ENCODE measurements around the gene PTPRC.

Gene PTPRC

DNA sequence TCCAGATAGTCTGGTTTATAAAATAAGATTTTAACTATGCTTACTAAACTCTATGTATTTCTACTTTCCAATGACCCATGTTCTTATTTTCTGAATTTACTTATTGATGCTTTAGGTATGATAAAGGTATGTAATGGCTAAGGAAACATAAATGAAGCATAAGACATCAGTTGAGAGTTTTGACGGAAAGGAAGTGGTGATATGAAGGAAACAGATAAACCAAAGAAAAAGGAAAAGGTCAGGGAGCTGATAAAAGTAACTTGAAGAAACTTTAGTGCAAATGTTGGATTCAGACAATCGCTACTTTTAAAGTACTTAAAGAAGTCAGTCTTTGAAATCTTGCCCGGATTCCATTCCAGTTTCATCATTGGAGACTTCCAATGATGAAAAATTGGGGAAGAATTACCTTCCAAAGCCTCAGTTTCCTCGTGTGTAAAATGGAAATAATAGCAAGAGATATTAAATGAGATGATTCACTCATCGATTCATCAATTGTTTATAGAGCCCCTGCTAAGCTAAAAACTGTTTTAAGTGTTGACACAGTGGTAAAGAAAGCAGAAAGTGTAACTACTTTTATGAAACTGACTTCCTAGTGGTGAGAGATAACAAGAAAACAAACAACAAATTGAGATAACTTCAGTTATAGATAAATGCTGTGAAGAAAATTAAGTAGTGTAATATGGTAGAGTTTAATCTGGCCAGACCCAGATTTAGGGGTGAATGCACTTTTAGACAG lies 10.6 kb downstream of the PTPRC start:
- Histone ChIP-seq H3K9me3 (ENCODE audit: control insufficient read depth, low read length) (no peaks in the 10 kb centered on the region), H3K9ac (ENCODE audit: low read length) (no peak overlapping the region), H3K36me3 (ENCODE audit: control insufficient read depth, insufficient read depth, low read length, severe bottlenecking) (no peaks in the 10 kb centered on the region), H3K4me3 (ENCODE audit: low read length) (no peak overlapping the region), H3K27me3 (replicated peaks; ENCODE audit: control insufficient read depth, insufficient read depth, low read length) (no peaks in the 10 kb centered on the region), H3K4me1 (ENCODE audit: control insufficient read depth, insufficient read depth, low read length) (no peaks in the 10 kb centered on the region)
- no peak for DNase-seq (ENCODE audit: low read depth)

DNA sequence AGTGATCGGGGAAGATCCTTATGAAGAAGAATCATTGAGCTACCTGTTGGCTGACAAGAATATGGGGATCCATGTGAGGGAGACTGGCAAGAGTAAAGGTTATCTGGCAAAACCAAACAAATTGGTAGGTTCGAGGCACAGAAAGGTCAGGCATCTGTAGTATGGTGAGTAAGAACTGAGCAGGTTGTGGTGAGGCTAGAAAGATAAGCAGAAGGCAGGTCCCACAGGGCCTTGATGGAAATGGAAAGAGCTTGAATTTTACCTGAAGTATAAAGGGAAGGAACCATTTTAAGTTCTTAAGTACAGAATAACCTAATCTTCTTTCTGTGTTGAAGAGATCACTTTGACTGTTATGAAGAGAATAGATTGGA lies 11.1 kb downstream of the PTPRC start:
- H3K4me1 ChIP-seq (ENCODE audit: control insufficient read depth, insufficient read depth, low read length), result no peaks in the 10 kb centered on the region
- no peak for DNase-seq (ENCODE audit: low read depth)
- no peaks in the 10 kb centered on the region for H3K9me3 ChIP-seq (ENCODE audit: control insufficient read depth, low read length)
- no peak overlapping the region for H3K9ac ChIP-seq (ENCODE audit: low read length)
- H3K36me3 ChIP-seq (ENCODE audit: control insufficient read depth, insufficient read depth, low read length, severe bottlenecking), result no peaks in the 10 kb centered on the region
- no peaks in the 10 kb centered on the region for H3K27me3 ChIP-seq (replicated peaks; ENCODE audit: control insufficient read depth, insufficient read depth, low read length)
- no peak overlapping the region for H3K4me3 ChIP-seq (ENCODE audit: low read length)

DNA sequence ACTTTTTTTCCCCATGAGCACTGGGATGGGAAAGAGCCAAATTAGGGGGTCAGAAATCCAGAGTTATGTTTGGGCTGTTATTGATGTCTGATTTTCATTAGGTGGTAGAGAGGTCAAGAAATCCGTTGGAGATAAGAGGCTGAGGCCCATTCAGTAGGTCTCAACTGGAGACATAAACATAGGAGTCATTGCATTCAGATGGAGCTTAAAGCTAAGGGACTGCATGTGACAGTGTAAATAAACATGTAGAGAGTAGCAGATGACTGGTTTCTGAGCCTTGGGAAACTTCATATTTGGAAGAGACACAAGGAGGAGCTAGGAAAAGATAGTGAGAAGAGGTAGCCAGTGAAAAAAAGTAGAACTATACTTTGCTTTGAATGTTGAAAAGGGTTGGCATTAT lies 11.7 kb downstream of the PTPRC start:
- H3K9ac ChIP-seq (ENCODE audit: low read length), result no peak overlapping the region
- no peaks in the 10 kb centered on the region for H3K27me3 ChIP-seq (replicated peaks; ENCODE audit: control insufficient read depth, insufficient read depth, low read length)
- no peaks in the 10 kb centered on the region for H3K9me3 ChIP-seq (ENCODE audit: control insufficient read depth, low read length)
- no peak for DNase-seq (ENCODE audit: low read depth)
- H3K36me3 ChIP-seq (ENCODE audit: control insufficient read depth, insufficient read depth, low read length, severe bottlenecking), result no peaks in the 10 kb centered on the region
- H3K4me1 ChIP-seq (ENCODE audit: control insufficient read depth, insufficient read depth, low read length), result peaks cover 3% of the 10 kb centered on the region
- H3K4me3 ChIP-seq (ENCODE audit: low read length), result no peak overlapping the region

DNA sequence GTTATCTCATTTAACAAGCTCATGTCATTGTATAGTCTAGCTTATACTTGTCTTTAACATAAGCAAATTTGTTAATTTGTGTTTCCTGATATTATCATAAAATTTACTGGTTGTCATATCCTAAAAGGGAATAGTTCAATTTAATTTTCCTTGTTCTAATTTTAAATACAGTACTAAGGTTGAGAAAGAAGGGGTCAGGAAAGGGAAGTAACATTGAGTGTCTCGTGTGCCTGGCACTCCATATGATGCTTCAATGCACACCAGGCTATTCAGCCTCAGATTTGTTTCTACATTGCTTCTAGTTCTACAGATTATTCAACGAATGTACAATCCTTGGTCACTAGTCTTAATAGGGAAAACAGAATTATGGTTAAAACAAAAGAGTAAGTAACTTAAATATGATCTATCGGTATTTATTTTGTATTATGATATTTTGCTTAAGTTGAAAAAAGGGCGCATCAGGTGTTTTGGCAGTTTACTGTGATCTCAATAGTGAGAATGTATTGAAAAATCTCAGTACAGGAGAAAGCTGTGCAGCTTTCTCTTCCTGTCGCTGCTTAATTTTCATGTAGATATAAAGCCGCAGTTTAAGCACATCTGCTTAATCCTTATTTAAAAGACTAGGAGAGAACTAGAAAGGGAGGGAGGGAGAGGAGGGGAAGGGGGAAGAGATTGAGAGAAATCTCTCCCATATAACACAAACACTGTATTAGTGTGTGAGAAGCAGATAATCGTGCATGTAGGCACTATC lies 13.0 kb downstream of the PTPRC start:
- H3K27me3 ChIP-seq (replicated peaks; ENCODE audit: control insufficient read depth, insufficient read depth, low read length), result no peaks in the 10 kb centered on the region
- H3K36me3 ChIP-seq (ENCODE audit: control insufficient read depth, insufficient read depth, low read length, severe bottlenecking), result no peaks in the 10 kb centered on the region
- DNase-seq (ENCODE audit: low read depth), result no peak
- H3K9ac ChIP-seq (ENCODE audit: low read length), result no peak overlapping the region
- H3K4me1 ChIP-seq (ENCODE audit: control insufficient read depth, insufficient read depth, low read length), result peaks cover 14% of the 10 kb centered on the region
- H3K9me3 ChIP-seq (ENCODE audit: control insufficient read depth, low read length), result no peaks in the 10 kb centered on the region
- no peak overlapping the region for H3K4me3 ChIP-seq (ENCODE audit: low read length)

DNA sequence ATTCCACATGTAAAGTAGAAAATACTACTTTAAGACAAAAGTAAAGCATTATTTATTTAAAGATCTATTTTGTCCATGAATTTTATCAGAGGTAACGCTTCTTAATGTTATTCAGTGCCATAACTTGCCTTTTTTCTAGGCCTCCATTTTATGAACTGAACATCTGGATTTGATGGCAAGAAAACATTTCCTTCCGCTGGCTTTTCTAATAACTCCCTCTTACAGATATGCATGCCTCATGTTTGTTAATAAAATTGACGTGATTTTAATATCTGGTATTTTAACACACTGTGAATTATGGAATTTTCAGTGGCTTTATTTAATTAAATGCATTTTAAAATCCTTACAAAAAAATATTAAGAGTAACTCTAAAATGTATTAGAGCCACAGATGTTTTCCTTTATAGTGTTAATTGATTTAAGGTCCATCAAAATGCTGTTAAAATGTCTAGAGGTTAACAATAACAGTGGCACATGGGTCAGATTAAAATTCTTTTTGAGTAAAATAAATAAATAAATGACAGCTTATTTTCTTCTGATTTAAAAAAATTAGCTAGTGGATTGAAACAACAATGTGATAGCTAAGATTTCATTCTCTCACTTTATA lies 15.1 kb downstream of the PTPRC start:
- H3K9ac ChIP-seq (ENCODE audit: low read length), result no peak overlapping the region
- no peak for DNase-seq (ENCODE audit: low read depth)
- H3K9me3 ChIP-seq (ENCODE audit: control insufficient read depth, low read length), result no peaks in the 10 kb centered on the region
- H3K36me3 ChIP-seq (ENCODE audit: control insufficient read depth, insufficient read depth, low read length, severe bottlenecking), result no peaks in the 10 kb centered on the region
- H3K4me1 ChIP-seq (ENCODE audit: control insufficient read depth, insufficient read depth, low read length), result peaks cover 25% of the 10 kb centered on the region
- no peak overlapping the region for H3K4me3 ChIP-seq (ENCODE audit: low read length)
- H3K27me3 ChIP-seq (replicated peaks; ENCODE audit: control insufficient read depth, insufficient read depth, low read length), result no peaks in the 10 kb centered on the region

DNA sequence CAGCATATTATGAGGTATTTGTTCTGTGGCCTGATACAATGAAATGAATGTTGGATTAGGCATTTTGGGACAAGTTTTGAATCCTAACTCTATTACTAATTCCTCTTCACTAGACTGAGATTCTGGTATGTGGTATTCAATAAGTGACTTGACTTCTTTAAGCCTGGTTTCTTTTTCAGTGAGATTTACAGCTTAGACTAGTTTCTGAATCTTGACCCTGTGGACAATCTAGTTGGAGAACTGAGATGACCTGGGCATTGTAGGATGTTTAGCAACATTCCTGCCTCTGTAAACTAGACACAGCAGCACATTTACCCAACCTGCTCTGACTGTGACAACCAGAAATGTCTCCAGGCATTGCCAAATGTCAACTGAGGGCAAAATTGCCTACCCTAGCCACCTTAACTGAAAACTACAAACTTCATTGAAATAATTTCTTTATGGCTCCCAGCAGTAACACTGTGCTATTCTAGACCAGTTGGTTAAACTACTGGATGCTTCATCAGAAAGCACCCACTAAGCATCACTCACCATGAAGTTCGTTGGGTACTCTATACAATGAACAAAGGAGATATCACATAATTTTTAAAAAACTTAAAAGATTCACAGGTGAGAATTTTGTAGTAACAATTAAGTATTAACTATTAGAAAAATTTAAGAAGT lies 16.8 kb downstream of the PTPRC start:
- peak; percentile 54 for DNase-seq (ENCODE audit: low read depth)
- peaks cover 25% of the 10 kb centered on the region for H3K4me1 ChIP-seq (ENCODE audit: control insufficient read depth, insufficient read depth, low read length)
- no peaks in the 10 kb centered on the region for H3K27me3 ChIP-seq (replicated peaks; ENCODE audit: control insufficient read depth, insufficient read depth, low read length)
- H3K9me3 ChIP-seq (ENCODE audit: control insufficient read depth, low read length), result no peaks in the 10 kb centered on the region
- no peaks in the 10 kb centered on the region for H3K36me3 ChIP-seq (ENCODE audit: control insufficient read depth, insufficient read depth, low read length, severe bottlenecking)
- no peak overlapping the region for H3K4me3 ChIP-seq (ENCODE audit: low read length)
- H3K9ac ChIP-seq (ENCODE audit: low read length), result no peak overlapping the region

DNA sequence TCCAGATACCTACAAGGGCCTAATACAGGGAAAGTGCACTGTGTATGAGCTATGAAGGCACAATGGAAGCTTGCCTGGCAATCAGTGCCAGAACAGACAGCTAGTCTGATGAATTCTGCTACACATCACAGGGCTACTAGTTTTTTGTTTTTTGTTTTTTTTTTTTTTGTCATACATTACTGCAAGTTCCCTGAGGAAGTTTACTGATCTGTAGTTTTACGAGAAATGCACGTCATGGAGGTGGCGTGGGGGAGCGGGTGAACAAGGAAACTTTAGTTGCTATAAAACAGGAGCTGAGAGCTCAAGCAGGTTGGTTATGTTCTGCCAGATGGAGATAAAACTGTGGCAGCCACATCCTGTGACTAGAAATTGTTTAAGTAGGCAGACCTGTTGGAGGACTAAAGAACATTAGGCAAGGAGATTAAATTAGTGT lies 17.7 kb downstream of the PTPRC start:
- H3K4me1 ChIP-seq (ENCODE audit: control insufficient read depth, insufficient read depth, low read length), result peaks cover 25% of the 10 kb centered on the region
- no peaks in the 10 kb centered on the region for H3K9me3 ChIP-seq (ENCODE audit: control insufficient read depth, low read length)
- H3K9ac ChIP-seq (ENCODE audit: low read length), result no peak overlapping the region
- DNase-seq (ENCODE audit: low read depth), result no peak
- H3K27me3 ChIP-seq (replicated peaks; ENCODE audit: control insufficient read depth, insufficient read depth, low read length), result no peaks in the 10 kb centered on the region
- H3K36me3 ChIP-seq (ENCODE audit: control insufficient read depth, insufficient read depth, low read length, severe bottlenecking), result no peaks in the 10 kb centered on the region
- H3K4me3 ChIP-seq (ENCODE audit: low read length), result no peak overlapping the region

DNA sequence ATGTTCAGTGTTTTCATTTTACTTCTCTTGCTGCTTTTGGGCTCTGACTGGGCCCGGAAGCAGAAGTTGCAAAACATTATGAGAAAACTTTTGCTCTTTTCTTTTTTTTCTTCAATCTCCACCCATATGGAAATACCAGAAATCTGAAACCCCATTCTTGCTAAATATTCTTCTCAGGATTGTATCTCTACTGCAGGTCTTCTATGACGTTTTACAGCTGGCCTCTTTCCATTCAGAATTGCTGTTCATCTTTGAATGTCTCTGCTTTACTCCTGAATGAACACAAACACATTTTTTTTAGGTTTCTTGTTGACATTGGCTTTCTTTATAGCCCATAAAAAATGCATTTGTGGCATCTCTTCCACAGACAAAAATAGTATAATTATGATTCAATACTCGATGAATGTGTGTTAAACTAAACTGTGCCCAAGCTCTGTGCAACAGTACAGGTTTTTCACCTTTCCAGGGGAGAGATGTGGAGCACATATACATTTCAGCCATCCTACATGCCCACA lies 18.8 kb downstream of the PTPRC start:
- Histone ChIP-seq H3K9me3 (ENCODE audit: control insufficient read depth, low read length) (no peaks in the 10 kb centered on the region), H3K9ac (ENCODE audit: low read length) (peak overlapping the region; percentile 68), H3K4me3 (ENCODE audit: low read length) (no peak overlapping the region), H3K4me1 (ENCODE audit: control insufficient read depth, insufficient read depth, low read length) (peaks cover 25% of the 10 kb centered on the region), H3K27me3 (replicated peaks; ENCODE audit: control insufficient read depth, insufficient read depth, low read length) (no peaks in the 10 kb centered on the region), H3K36me3 (ENCODE audit: control insufficient read depth, insufficient read depth, low read length, severe bottlenecking) (no peaks in the 10 kb centered on the region)
- DNase-seq (ENCODE audit: low read depth), result peak; percentile 96

DNA sequence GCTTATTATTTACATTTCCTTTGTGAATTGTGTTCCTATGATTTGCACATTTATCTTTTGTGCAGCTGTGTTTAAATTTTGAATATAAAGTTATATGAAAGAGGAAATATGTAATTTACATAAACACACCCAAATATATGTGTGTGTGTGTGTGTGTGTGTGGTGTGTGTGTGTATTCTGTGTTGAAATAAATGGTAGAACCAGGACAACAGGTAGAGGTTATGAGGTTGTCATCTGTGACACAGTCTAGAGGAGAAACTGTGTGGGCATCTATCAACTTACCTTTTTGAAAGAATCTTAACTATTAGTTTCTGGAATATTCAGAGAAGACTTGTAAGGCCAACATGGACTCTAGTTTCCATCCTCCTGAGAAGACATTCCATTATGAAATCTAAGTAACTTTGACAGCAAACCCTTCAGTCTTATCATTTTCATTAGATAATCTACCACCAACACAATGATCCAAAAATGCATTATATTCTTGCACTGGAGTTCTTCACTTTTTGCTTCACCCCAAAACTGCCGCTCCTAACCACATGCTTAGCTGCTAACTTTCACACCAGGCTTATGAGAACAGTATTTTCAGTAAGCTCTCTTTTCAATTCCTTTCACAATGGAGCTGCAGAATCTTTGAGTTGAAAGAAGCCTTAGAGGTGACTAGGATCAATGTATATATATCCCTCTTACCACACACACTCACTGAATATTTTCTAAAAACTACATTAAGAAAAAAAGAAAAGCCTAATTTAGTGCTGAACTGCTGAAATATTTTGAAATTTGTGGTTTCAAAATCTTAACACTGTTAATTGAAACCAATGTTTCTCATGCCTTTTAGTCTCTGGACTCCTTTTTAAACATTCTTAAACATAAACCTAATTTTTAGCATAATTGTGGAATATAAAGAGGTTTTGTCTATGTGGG lies 21.8 kb downstream of the PTPRC start:
- DNase-seq (ENCODE audit: low read depth), result no peak

DNA sequence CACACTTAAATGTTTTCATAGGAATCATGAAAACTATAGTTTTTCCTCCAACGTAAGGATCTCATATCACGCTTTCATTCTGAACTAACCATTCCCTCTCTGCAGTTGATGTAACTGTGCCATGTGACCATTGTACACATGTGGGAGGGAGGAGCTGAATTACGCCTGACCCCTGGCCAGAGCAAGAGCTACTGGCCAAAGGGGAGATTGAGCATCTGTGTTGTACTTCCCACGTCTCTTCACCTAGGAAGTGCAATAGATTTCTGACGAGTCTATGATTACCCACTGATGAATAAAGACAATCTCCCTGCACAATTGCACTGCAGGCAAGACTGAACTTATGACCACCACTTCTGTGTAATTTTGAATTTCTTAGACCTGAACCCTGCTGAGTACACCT lies 24.0 kb downstream of the PTPRC start:
- Histone ChIP-seq H3K9me3 (ENCODE audit: control insufficient read depth, low read length) (no peaks in the 10 kb centered on the region), H3K27me3 (replicated peaks; ENCODE audit: control insufficient read depth, insufficient read depth, low read length) (no peaks in the 10 kb centered on the region), H3K36me3 (ENCODE audit: control insufficient read depth, insufficient read depth, low read length, severe bottlenecking) (no peaks in the 10 kb centered on the region), H3K9ac (ENCODE audit: low read length) (no peak overlapping the region), H3K4me3 (ENCODE audit: low read length) (no peak overlapping the region), H3K4me1 (ENCODE audit: control insufficient read depth, insufficient read depth, low read length) (peaks cover 3% of the 10 kb centered on the region)
- DNase-seq (ENCODE audit: low read depth), result no peak

More for the DNA sequence above, 21.8 kb downstream of the PTPRC start:
- Histone ChIP-seq H3K4me3 (ENCODE audit: low read length) (no peak overlapping the region), H3K27me3 (replicated peaks; ENCODE audit: control insufficient read depth, insufficient read depth, low read length) (no peaks in the 10 kb centered on the region), H3K9ac (ENCODE audit: low read length) (no peak overlapping the region), H3K4me1 (ENCODE audit: control insufficient read depth, insufficient read depth, low read length) (peaks cover 21% of the 10 kb centered on the region), H3K9me3 (ENCODE audit: control insufficient read depth, low read length) (no peaks in the 10 kb centered on the region), H3K36me3 (ENCODE audit: control insufficient read depth, insufficient read depth, low read length, severe bottlenecking) (no peaks in the 10 kb centered on the region)

Data from adipocyte (in vitro differentiated cells).